ENCODE measurements around the gene SASS6.

- TF ChIP-seq CTCF (IDR thresholded peaks at IDR 0.05) = no peak
- no peak for TF ChIP-seq POLR2A (IDR thresholded peaks at IDR 0.05)
These were observed 79.0 kb downstream of the SASS6 start for GRCh38 chr1:100053727-100054126.

Data from lower leg skin (tissue), 3 donors.